H9 (cell line): ENCODE measurements around the gene OCLN. TPM values are rescaled to one million over a fixed set of nuclear protein-coding genes. Genes with fewer than 3 reads are reported as not detected.
"Not testable (repeated sequence)": the region's sequence is repeated elsewhere in the genome, so short reads cannot be mapped to it uniquely, and the experiment has no call there.

Source experiments
- DNase-seq: peaks from one replicate; pipeline ENCODE4 v3.0.0-alpha.2; 2017
- H2AFZ ChIP-seq: one replicate; pipeline ENCODE4 v1.6.1; 2013; ENCODE audit warnings: mild to moderate bottlenecking, low read length, control low read depth, moderate library complexity
- H2AK5ac ChIP-seq: 2 replicates; pipeline ENCODE4 v1.6.1; 2013; ENCODE audit warnings: low read length, control low read depth, mixed read lengths; ENCODE audit not compliant: insufficient read length
- H2BK120ac ChIP-seq: one replicate; pipeline ENCODE4 v1.6.1; 2013; ENCODE audit warnings: low read depth, mild to moderate bottlenecking, low read length, control low read depth, inconsistent platforms; ENCODE audit not compliant: poor library complexity, severe bottlenecking
- H2BK12ac ChIP-seq: 2 replicates; pipeline ENCODE4 v1.6.1; 2013; ENCODE audit warnings: low read length, control low read depth, mixed read lengths, low read depth; ENCODE audit not compliant: insufficient read length
- H2BK15ac ChIP-seq: 2 replicates; pipeline ENCODE4 v1.6.1; 2013; ENCODE audit warnings: low read depth, low read length, control low read depth
- H2BK20ac ChIP-seq: one replicate; pipeline ENCODE4 v1.6.1; 2013; ENCODE audit warnings: low read depth, mild to moderate bottlenecking, low read length, control low read depth, inconsistent platforms; ENCODE audit not compliant: poor library complexity, severe bottlenecking
- H2BK5ac ChIP-seq: 2 replicates; pipeline ENCODE4 v1.6.1; 2013; ENCODE audit warnings: low read length, control low read depth, mixed read lengths; ENCODE audit not compliant: insufficient read length
- H3K14ac ChIP-seq: 2 replicates; pipeline ENCODE4 v1.6.1; 2013; ENCODE audit warnings: low read length, control low read depth; ENCODE audit not compliant: insufficient read depth
- H3K18ac ChIP-seq: 2 replicates; pipeline ENCODE4 v1.6.1; 2013; ENCODE audit warnings: low read depth, mild to moderate bottlenecking, mixed read lengths, low read length, control low read depth; ENCODE audit not compliant: insufficient read length
- H3K23ac ChIP-seq: 2 replicates; pipeline ENCODE4 v1.6.1; 2013; ENCODE audit warnings: low read length, control low read depth, mixed read lengths, low read depth; ENCODE audit not compliant: insufficient read length
- H3K23me2 ChIP-seq: 2 replicates; pipeline ENCODE4 v1.6.1; 2013; ENCODE audit warnings: low read depth, mild to moderate bottlenecking, mixed read lengths, low read length, control low read depth; ENCODE audit not compliant: insufficient read length, poor library complexity, severe bottlenecking
- H3K27ac ChIP-seq: 2 replicates; pipeline ENCODE4 v1.5.1; 2013; ENCODE audit warnings: low read length, control low read depth, mixed read lengths, low read depth; ENCODE audit not compliant: insufficient read length
- H3K27me3 ChIP-seq: 2 replicates; pipeline ENCODE4 v1.6.1; 2013; ENCODE audit warnings: low read length, control low read depth, inconsistent platforms; ENCODE audit not compliant: insufficient read depth
- H3K4ac ChIP-seq: 2 replicates; pipeline ENCODE4 v1.6.1; 2013; ENCODE audit warnings: low read depth, mild to moderate bottlenecking, control low read depth, inconsistent platforms, low read length, moderate library complexity
- H3K4me1 ChIP-seq: 2 replicates; pipeline ENCODE4 v1.6.1; 2013; ENCODE audit warnings: low read length, control low read depth, inconsistent platforms; ENCODE audit not compliant: insufficient read depth
- H3K4me2 ChIP-seq: 2 replicates; pipeline ENCODE4 v1.6.1; 2013; ENCODE audit warnings: low read length, control low read depth, mixed read lengths; ENCODE audit not compliant: insufficient read length, insufficient read depth
- H3K56ac ChIP-seq: 2 replicates; pipeline ENCODE4 v1.6.1; 2013; ENCODE audit warnings: low read depth, mild to moderate bottlenecking, mixed read lengths, low read length, control low read depth; ENCODE audit not compliant: insufficient read length
- H3K79me1 ChIP-seq: 2 replicates; pipeline ENCODE4 v1.6.1; 2013; ENCODE audit warnings: low read depth, mild to moderate bottlenecking, moderate library complexity, low read length, control low read depth, inconsistent platforms; ENCODE audit not compliant: insufficient read depth, poor library complexity, severe bottlenecking
- H3K79me2 ChIP-seq: 2 replicates; pipeline ENCODE4 v1.6.1; 2013; ENCODE audit warnings: low read length, control low read depth, inconsistent platforms; ENCODE audit not compliant: insufficient read depth
- H3K9ac ChIP-seq: 2 replicates; pipeline ENCODE4 v1.6.1; 2013; ENCODE audit warnings: low read length, control low read depth, mixed read lengths; ENCODE audit not compliant: insufficient read length; ENCODE audit errors: extremely low read depth
- H3K9me3 ChIP-seq: one replicate; pipeline ENCODE4 v1.6.1; 2013; ENCODE audit warnings: low read depth, low read length, inconsistent platforms; ENCODE audit not compliant: control insufficient read depth
- H3T11ph ChIP-seq: one replicate; pipeline ENCODE4 v1.6.1; 2013; ENCODE audit warnings: mild to moderate bottlenecking, low read length, control low read depth, inconsistent platforms
- H4K20me1 ChIP-seq: one replicate; pipeline ENCODE4 v1.6.1; 2013; ENCODE audit not compliant: control insufficient read depth, insufficient read length, insufficient read depth
- H4K5ac ChIP-seq: 2 replicates; pipeline ENCODE4 v1.6.1; 2013; ENCODE audit warnings: low read depth, mild to moderate bottlenecking, mixed read lengths, low read length, control low read depth; ENCODE audit not compliant: insufficient read length
- H4K8ac ChIP-seq: replicated peaks from 2 replicates; pipeline ENCODE4 v1.6.1; 2013; ENCODE audit warnings: low read length, control low read depth, mixed read lengths, low read depth; ENCODE audit not compliant: insufficient read length
- H4K91ac ChIP-seq: 2 replicates; pipeline ENCODE4 v1.6.1; 2013; ENCODE audit warnings: low read depth, mild to moderate bottlenecking, moderate library complexity, mixed read lengths, low read length, control low read depth; ENCODE audit not compliant: insufficient read length
- H3K27ac Mint-ChIP-seq, 3 experiments: 2 replicates in 2 of 3; 3 replicates in 1 of 3; pipeline ENCODE4 v1.8.0; 2020 to 2021; ENCODE audit warnings: mixed read lengths in 3 of 3, mild to moderate bottlenecking in 1 of 3, moderate library complexity in 1 of 3
- H3K27me3 Mint-ChIP-seq: 2 replicates; pipeline ENCODE4 v1.8.0; 2021; ENCODE audit warnings: low read depth, mild to moderate bottlenecking, moderate library complexity, mixed read lengths
- H3K36me3 Mint-ChIP-seq, 3 experiments: 2 replicates in 2 of 3; 3 replicates in 1 of 3; pipeline ENCODE4 v1.8.0; 2020 to 2021; ENCODE audit warnings: low read depth in 3 of 3, mixed read lengths in 3 of 3; ENCODE audit not compliant: insufficient read depth in 1 of 3
- H3K4me1 Mint-ChIP-seq, 2 experiments: 2 replicates each; pipeline ENCODE4 v1.8.0; 2020; ENCODE audit warnings: mixed read lengths in 2 of 2
- H3K4me3 Mint-ChIP-seq, 2 experiments: 2 replicates in 1 of 2; 3 replicates in 1 of 2; pipeline ENCODE4 v1.8.0; 2020 to 2021; ENCODE audit warnings: mild to moderate bottlenecking in 2 of 2, mixed read lengths in 2 of 2, moderate library complexity in 1 of 2
- H3K9me3 Mint-ChIP-seq, 2 experiments: 2 replicates in 1 of 2; 3 replicates in 1 of 2; pipeline ENCODE4 v1.8.0; 2020; ENCODE audit warnings: mild to moderate bottlenecking in 2 of 2, mixed read lengths in 2 of 2, moderate library complexity in 1 of 2
- WGBS: extraction: QIAGEN DNeasy Blood & Tissue Kit; methylation state at CpG from one replicate; pipeline ENCODE4 v1.1.7; 2013; ENCODE audit warnings: missing lambda C conversion rate, low lambda C conversion rate, mixed read lengths; ENCODE audit not compliant: insufficient read length; ENCODE audit errors: extremely low coverage; 5-methylcytosine and 5-hydroxymethylcytosine counted together
- total RNA-seq: library from RNA; stranded (reverse); gene quantifications from 2 replicates; pipeline ENCODE4 v1.2.1, GENCODE V29; 2021

The OCLN gene
- total RNA-seq, 1 experiment from 2014 or later, result 109 TPM

- not testable (repeated sequence) for H3K9me3 Mint-ChIP-seq, DNase-seq, H3K27me3 Mint-ChIP-seq, H3K36me3 Mint-ChIP-seq, H3K9me3 ChIP-seq, H3K18ac ChIP-seq, H4K5ac ChIP-seq, H2BK20ac ChIP-seq, H3K14ac ChIP-seq, H4K91ac ChIP-seq, H3K4ac ChIP-seq, H3K23ac ChIP-seq, H3K4me2 ChIP-seq, H4K20me1 ChIP-seq, H2BK5ac ChIP-seq, H3K4me1 Mint-ChIP-seq, H4K8ac ChIP-seq, H3K56ac ChIP-seq, H3K4me1 ChIP-seq, H2AFZ ChIP-seq, H3K27ac Mint-ChIP-seq, H3K27me3 ChIP-seq, H3K4me3 Mint-ChIP-seq, H2BK15ac ChIP-seq, H2BK12ac ChIP-seq, H3K23me2 ChIP-seq, H3K79me2 ChIP-seq, H3K79me1 ChIP-seq, H2AK5ac ChIP-seq, H2BK120ac ChIP-seq, H3T11ph ChIP-seq, H3K27ac ChIP-seq, H3K9ac ChIP-seq
- WGBS, result no CpG with 5 or more reads among the region's 2 CpGs
Measured at GRCh38 chr5:69566172-69566571, 73.6 kb downstream of the OCLN start.

- not testable (repeated sequence) for H3K27me3 ChIP-seq, H3K4me1 ChIP-seq, H4K91ac ChIP-seq, H2BK5ac ChIP-seq, H3K9me3 Mint-ChIP-seq, H3K9ac ChIP-seq, H3K23ac ChIP-seq, DNase-seq, H2BK15ac ChIP-seq, H3K27ac Mint-ChIP-seq, H4K20me1 ChIP-seq, H3K36me3 Mint-ChIP-seq, H3K4me3 Mint-ChIP-seq, H4K5ac ChIP-seq, H3K4ac ChIP-seq, H2AK5ac ChIP-seq, H4K8ac ChIP-seq, H3K14ac ChIP-seq, H3K4me1 Mint-ChIP-seq, H3T11ph ChIP-seq, H3K27ac ChIP-seq, H2AFZ ChIP-seq, H3K9me3 ChIP-seq, H2BK120ac ChIP-seq, H2BK12ac ChIP-seq, H3K79me2 ChIP-seq, H3K56ac ChIP-seq, H2BK20ac ChIP-seq, H3K18ac ChIP-seq, H3K4me2 ChIP-seq, H3K23me2 ChIP-seq, H3K79me1 ChIP-seq, H3K27me3 Mint-ChIP-seq
- WGBS, result no CpG with 5 or more reads among the region's 2 CpGs
Measured at GRCh38 chr5:69568072-69568471, 75.5 kb downstream of the OCLN start.
